Muscle layer of colon (tissue), 2 donors: ENCODE data around the gene ZG16B.

ENCODE experiments used
- H3K27ac ChIP-seq: one replicate; pipeline ENCODE4 v1.7.0; 2013; ENCODE audit warnings: low read depth, mild to moderate bottlenecking, low read length, moderate library complexity
- H3K27me3 ChIP-seq, 2 donors: one replicate each; pipeline ENCODE4 v1.7.0; 2013; ENCODE audit warnings: low read length in 2 of 2, mild to moderate bottlenecking in 2 of 2; ENCODE audit not compliant: insufficient read depth in 2 of 2, control insufficient read depth in 1 of 2
- H3K36me3 ChIP-seq: one replicate; pipeline ENCODE4 v1.7.0; 2013; ENCODE audit warnings: mild to moderate bottlenecking, low read length; ENCODE audit not compliant: insufficient read depth
- H3K4me1 ChIP-seq: one replicate; pipeline ENCODE4 v1.7.0; 2013; ENCODE audit warnings: mild to moderate bottlenecking, low read length; ENCODE audit not compliant: insufficient read depth
- H3K4me3 ChIP-seq, 2 donors: one replicate each; pipeline ENCODE4 v1.7.0; 2013; ENCODE audit warnings: low read length in 2 of 2, low read depth in 1 of 2, mild to moderate bottlenecking in 1 of 2, moderate library complexity in 1 of 2
- H3K9ac ChIP-seq: one replicate; pipeline ENCODE4 v1.7.0; 2013; ENCODE audit warnings: low read length
- H3K9me3 ChIP-seq: one replicate; pipeline ENCODE4 v1.7.0; 2013; ENCODE audit warnings: mild to moderate bottlenecking, low read length
- donor health status: abdominal sarcoma.
- donor health status: Adenocarcinoma of cecum.

The ZG16B gene

DNA sequence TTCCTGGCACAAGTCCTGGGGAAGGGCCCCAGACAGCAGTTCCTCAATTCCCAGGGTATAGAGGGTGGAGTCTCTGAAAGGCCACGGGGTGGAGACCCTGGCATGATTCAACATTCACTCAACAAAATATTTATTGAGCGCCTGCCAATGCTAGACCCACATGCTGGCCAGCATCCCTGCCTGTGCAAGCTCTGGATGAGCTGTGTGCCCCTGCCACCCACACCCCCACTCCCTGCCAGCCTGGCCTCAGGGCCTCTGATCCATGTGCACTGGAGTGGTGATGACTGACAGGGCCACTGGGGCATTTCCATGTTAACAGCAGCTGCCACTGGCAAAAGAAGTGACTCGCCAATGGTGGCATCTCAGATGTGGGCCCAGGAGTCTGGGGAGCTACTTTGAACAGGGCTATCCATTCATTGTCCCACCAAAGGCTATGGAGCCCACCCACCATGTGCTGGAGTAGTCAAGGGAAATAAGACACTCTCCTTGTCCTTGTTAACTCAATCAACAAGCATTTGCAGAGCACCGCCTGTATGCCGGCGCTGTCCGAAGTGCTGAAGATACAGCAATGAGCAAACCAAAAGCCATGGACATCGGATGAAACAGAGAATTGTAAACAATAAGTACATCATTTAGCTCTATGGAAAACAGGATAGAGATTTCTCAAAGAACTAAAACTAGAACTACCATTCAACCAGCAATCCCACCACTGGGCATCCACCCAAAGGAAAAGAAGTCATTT lies 30.9 kb downstream of the ZG16B start:
- no peaks in the 10 kb centered on the region for H3K36me3 ChIP-seq
- no peaks in the 10 kb centered on the region for H3K9me3 ChIP-seq
- H3K4me1 ChIP-seq: no peaks in the 10 kb centered on the region
- no peak overlapping the region for H3K27ac ChIP-seq
- peaks cover 0 to 37% of the 10 kb centered on the region in 2 donors for H3K27me3 ChIP-seq
- no peak overlapping the region for H3K9ac ChIP-seq
- H3K4me3 ChIP-seq: no peak overlapping the region

DNA sequence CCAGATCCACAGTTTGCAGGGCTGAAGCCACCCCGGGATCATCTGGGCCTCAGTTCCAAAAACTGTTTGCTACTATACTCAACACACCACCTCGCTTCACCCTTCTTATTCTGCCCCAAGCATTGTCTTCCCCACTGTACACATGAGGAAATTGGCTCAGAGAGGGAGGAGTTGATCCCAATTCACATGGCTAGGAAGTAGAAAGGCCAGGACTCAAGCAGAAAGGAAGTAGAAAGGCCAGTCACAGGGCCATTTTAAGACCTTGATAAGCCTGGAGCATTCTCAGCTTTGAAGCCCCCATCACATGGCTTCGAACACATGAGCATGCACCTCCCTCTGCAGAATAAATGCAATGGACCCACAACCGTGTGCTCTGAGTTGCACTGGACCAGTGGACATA lies 35.5 kb downstream of the ZG16B start:
- Histone ChIP-seq H3K27ac (no peak overlapping the region), H3K9ac (no peak overlapping the region), H3K4me3 (no peak overlapping the region), H3K9me3 (no peaks in the 10 kb centered on the region), H3K4me1 (peaks cover 5% of the 10 kb centered on the region), H3K36me3 (no peaks in the 10 kb centered on the region), H3K27me3 (no peaks in the 10 kb centered on the region)

- Histone ChIP-seq H3K9ac (no peak overlapping the region), H3K4me3 (no peak overlapping the region), H3K9me3 (no peaks in the 10 kb centered on the region), H3K4me1 (peaks cover 5% of the 10 kb centered on the region), H3K36me3 (no peaks in the 10 kb centered on the region), H3K27me3 (no peaks in the 10 kb centered on the region), H3K27ac (no peak overlapping the region)
Observed at GRCh38 chr16:2866431-2866830, 36.3 kb downstream of the ZG16B start.

GRCh38 chr16:2867661-2867986 lies 37.5 kb downstream of the ZG16B start:
- no peaks in the 10 kb centered on the region for H3K9me3 ChIP-seq
- H3K27ac ChIP-seq: peak overlapping the region; percentile 77
- H3K36me3 ChIP-seq: no peaks in the 10 kb centered on the region
- H3K27me3 ChIP-seq: no peaks in the 10 kb centered on the region
- H3K4me3 ChIP-seq: peak overlapping the region; percentile 59 to 92
- peak overlapping the region; percentile 56 for H3K9ac ChIP-seq
- H3K4me1 ChIP-seq: peaks cover 5% of the 10 kb centered on the region

DNA sequence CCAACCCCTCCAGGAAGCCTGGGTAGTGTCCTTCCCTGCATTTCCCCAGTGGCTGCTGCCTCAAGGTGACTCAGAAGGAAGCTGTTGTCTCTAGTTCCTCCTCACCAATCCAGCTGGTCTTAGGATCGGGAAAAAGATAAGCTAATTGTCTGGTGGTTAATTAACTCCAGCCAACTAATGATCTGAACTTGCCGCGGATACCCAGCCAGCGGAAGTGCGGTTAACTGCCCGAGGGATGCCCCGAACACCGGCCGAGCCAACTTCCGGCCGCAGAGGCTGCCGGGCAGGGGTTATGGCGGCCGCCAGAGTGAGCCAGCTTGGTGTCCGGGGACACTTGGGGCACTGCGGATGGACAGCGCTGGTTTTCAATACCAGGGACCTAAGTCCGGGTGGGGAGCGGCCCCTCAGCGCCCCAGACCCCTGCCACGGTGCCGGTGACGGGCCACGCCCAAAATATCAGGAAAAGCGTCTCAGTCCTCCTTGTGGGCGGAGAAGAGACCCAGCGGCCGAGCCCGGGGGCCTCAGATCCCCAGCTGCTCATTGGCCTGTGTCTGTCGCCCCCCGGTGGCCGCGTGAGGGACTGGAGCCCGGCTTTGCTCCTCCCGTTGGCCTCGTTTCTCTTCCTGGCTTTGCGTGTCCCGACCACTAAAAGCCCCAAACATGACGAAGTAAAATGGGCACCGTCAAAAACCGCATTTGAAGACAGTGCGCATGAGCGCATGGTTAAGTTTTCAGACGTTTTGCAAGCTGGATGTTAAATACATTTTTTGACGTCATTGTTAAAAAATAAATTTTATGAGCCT lies 38.1 kb downstream of the ZG16B start:
- Histone ChIP-seq H3K4me1 (peaks cover 5% of the 10 kb centered on the region), H3K27ac (peak overlapping the region; percentile 77), H3K27me3 (no peaks in the 10 kb centered on the region), H3K9me3 (no peaks in the 10 kb centered on the region), H3K36me3 (no peaks in the 10 kb centered on the region), H3K9ac (peak overlapping the region; percentile 56), H3K4me3 (peak overlapping the region; percentile 59 to 92)

- peaks cover 9% of the 10 kb centered on the region for H3K4me1 ChIP-seq
- no peaks in the 10 kb centered on the region for H3K27me3 ChIP-seq
- H3K9me3 ChIP-seq: no peaks in the 10 kb centered on the region
- no peaks in the 10 kb centered on the region for H3K36me3 ChIP-seq
- no peak overlapping the region for H3K9ac ChIP-seq
- H3K4me3 ChIP-seq: no peak overlapping the region
- no peak overlapping the region for H3K27ac ChIP-seq
Observed at GRCh38 chr16:2871926-2872325, 41.8 kb downstream of the ZG16B start.

- Histone ChIP-seq H3K27ac (no peak overlapping the region), H3K4me1 (peaks cover 4% of the 10 kb centered on the region), H3K4me3 (no peak overlapping the region), H3K27me3 (no peaks in the 10 kb centered on the region), H3K36me3 (no peaks in the 10 kb centered on the region), H3K9me3 (no peaks in the 10 kb centered on the region), H3K9ac (no peak overlapping the region)
Observed at GRCh38 chr16:2874032-2874911, 44.2 kb downstream of the ZG16B start.

GRCh38 chr16:2874912-2875362 lies 44.8 kb downstream of the ZG16B start:
- Histone ChIP-seq H3K27me3 (no peaks in the 10 kb centered on the region), H3K4me3 (no peak overlapping the region), H3K27ac (no peak overlapping the region), H3K4me1 (peaks cover 4% of the 10 kb centered on the region), H3K9ac (no peak overlapping the region), H3K9me3 (no peaks in the 10 kb centered on the region), H3K36me3 (no peaks in the 10 kb centered on the region)

DNA sequence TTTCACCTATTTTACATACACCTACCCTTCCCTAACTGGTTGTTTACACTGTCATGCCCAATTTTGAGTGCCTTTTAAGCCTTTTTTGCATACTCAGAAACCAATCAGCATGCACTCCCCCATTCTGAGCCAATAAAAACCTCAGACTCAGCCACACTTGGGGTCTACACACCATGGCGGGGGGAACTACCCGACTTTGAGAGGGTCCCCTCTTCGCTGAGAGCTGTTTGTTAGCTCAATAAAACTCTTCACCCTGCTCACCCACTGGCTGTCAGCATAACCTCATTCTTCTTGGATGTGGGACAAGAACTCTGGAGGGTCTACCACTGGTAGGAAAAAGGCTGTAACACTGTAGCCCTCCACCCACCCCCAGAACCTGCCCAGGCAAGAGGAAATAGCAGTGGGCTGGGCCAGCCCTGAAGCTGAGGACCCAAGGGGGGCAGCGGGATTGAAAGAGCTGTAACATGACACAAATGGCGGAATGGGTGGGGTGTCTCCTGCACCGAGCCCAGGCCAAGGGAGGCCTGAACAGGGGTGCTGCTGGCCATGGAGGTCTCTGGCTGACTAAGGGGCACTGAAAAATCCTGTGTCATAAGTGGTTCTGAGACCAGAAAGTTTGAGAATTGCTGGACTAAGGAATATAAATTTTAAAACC lies 49.9 kb downstream of the ZG16B start:
- no peaks in the 10 kb centered on the region for H3K36me3 ChIP-seq
- no peak overlapping the region for H3K9ac ChIP-seq
- peaks cover 6% of the 10 kb centered on the region for H3K4me1 ChIP-seq
- no peaks in the 10 kb centered on the region for H3K9me3 ChIP-seq
- H3K4me3 ChIP-seq: no peak overlapping the region
- no peak overlapping the region for H3K27ac ChIP-seq
- no peaks in the 10 kb centered on the region for H3K27me3 ChIP-seq
